Aorta (tissue), 5 donors: Measurements from ENCODE around the gene S100A4. TPM values are rescaled to one million over a fixed set of nuclear protein-coding genes. Genes with fewer than 3 reads are reported as not detected.
A peak's percentile ranks its signal among the peaks of the same experiment; 100 is the strongest.
"Not testable (repeated sequence)": the region's sequence is repeated elsewhere in the genome, so short reads cannot be mapped to it uniquely, and the experiment has no call there.

Experiments used
- ATAC-seq: fragments of 200-7000 bp; cut with Tn5 transposase; one replicate; pipeline ENCODE4 v1.9.1; 2022; ENCODE audit warnings: moderate library complexity; ENCODE audit not compliant: low FRiP score
- DNase-seq, 2 donors: peaks; one replicate each; pipeline ENCODE4 v3.0.0-alpha.2; 2020
- H3K27ac ChIP-seq, 2 donors: one replicate each; pipeline ENCODE4 v1.5.1; 2013; ENCODE audit warnings: low read length in 2 of 2, mild to moderate bottlenecking in 2 of 2, moderate library complexity in 2 of 2, control low read depth in 1 of 2, inconsistent platforms in 1 of 2, low read depth in 1 of 2
- H3K27me3 ChIP-seq, 2 donors: one replicate each; pipeline ENCODE4 v1.6.1; 2013; ENCODE audit warnings: control low read depth in 1 of 2, low read length in 1 of 2, mild to moderate bottlenecking in 1 of 2, moderate library complexity in 1 of 2; ENCODE audit not compliant: insufficient read depth in 2 of 2, control insufficient read depth in 1 of 2
- H3K36me3 ChIP-seq, 2 donors: one replicate each; pipeline ENCODE4 v1.6.1; 2013; ENCODE audit warnings: control low read depth in 1 of 2, low read length in 1 of 2, mild to moderate bottlenecking in 1 of 2; ENCODE audit not compliant: insufficient read depth in 2 of 2, control insufficient read depth in 1 of 2
- H3K4me1 ChIP-seq, 2 donors: one replicate each; pipeline ENCODE4 v1.6.1; 2013; ENCODE audit warnings: low read length in 2 of 2, control low read depth in 1 of 2, mild to moderate bottlenecking in 1 of 2, moderate library complexity in 1 of 2; ENCODE audit not compliant: insufficient read depth in 2 of 2, control insufficient read depth in 1 of 2
- H3K4me3 ChIP-seq, 2 donors: one replicate each; pipeline ENCODE4 v1.5.1; 2013; ENCODE audit warnings: low read length in 2 of 2, control low read depth in 1 of 2, mild to moderate bottlenecking in 1 of 2
- H3K9me3 ChIP-seq: one replicate; pipeline ENCODE4 v1.6.1; 2013; ENCODE audit warnings: mild to moderate bottlenecking, low read length; ENCODE audit not compliant: control insufficient read depth
- WGBS, 2 donors: extraction: QIAGEN DNeasy Blood & Tissue Kit; methylation state at CpG; one replicate each; pipeline ENCODE4 v1.1.7; 2013; 5-methylcytosine and 5-hydroxymethylcytosine counted together
- intact Hi-C, 2 donors: fragments of 100-400 bp; cut with DNase I; formaldehyde crosslinking; loops; one replicate each; pipeline versions ENCODE4 v1.14.2 to v1.15.0; 2022
- long read RNA-seq, 2 donors: library from polyadenylated mRNA; unstranded; transcript quantifications; one replicate each; pipeline ENCODE4 v2.0.0, GENCODE V29; 2020 to 2021
- polyA plus RNA-seq, 2 donors: library from polyadenylated mRNA; stranded (reverse); fragments of 200-250 nt; gene quantifications; one replicate each; pipeline ENCODE4 v1.2.3, GENCODE V29; 2013
- total RNA-seq, 2 donors: library from RNA; stranded (reverse); fragmentation: NEBNext Ultra II Directional; extraction: Animal tissue kit (Norgen Biotek cat#: 25700); gene quantifications; one replicate each; pipeline ENCODE4 v1.2.1, GENCODE V29; 2021
- donor health status: healthy with polysubstance abuse.
- donor health status: Bipolar disorder and iron deficiency.
- donor health status: DM: no; HTN: no; CAD: no.
- donor health status: DM: no; HTN: no; CAD: no.
- donor health status: DM: yes; HTN: yes; CAD: no.

Gene S100A4
- total RNA-seq = 100 to 1,000 TPM; 406 to 967 TPM
- 1,000 to 10,000 TPM; 3,369 to 4,033 TPM for polyA plus RNA-seq
- long read RNA-seq, donor 1, transcript S100A4-204 (3 exons, 600 nt) = major isoform, 25 of 29 reads
- long read RNA-seq, donor 1, partial matches to known transcripts = 0 of 29 reads
- long read RNA-seq, donor 1, other reads (novel, unspliced or antisense) = 0 of 29 reads
- long read RNA-seq, donor 2, transcript S100A4-204 (3 exons, 600 nt) = major isoform, 51 of 70 reads
- long read RNA-seq, donor 2, transcript S100A4-201 (4 exons, 566 nt) = minor isoform, 5 of 70 reads
- long read RNA-seq, donor 2, partial matches to known transcripts = 3 of 70 reads
- long read RNA-seq, donor 2, other reads (novel, unspliced or antisense) = 3 of 70 reads

DNA sequence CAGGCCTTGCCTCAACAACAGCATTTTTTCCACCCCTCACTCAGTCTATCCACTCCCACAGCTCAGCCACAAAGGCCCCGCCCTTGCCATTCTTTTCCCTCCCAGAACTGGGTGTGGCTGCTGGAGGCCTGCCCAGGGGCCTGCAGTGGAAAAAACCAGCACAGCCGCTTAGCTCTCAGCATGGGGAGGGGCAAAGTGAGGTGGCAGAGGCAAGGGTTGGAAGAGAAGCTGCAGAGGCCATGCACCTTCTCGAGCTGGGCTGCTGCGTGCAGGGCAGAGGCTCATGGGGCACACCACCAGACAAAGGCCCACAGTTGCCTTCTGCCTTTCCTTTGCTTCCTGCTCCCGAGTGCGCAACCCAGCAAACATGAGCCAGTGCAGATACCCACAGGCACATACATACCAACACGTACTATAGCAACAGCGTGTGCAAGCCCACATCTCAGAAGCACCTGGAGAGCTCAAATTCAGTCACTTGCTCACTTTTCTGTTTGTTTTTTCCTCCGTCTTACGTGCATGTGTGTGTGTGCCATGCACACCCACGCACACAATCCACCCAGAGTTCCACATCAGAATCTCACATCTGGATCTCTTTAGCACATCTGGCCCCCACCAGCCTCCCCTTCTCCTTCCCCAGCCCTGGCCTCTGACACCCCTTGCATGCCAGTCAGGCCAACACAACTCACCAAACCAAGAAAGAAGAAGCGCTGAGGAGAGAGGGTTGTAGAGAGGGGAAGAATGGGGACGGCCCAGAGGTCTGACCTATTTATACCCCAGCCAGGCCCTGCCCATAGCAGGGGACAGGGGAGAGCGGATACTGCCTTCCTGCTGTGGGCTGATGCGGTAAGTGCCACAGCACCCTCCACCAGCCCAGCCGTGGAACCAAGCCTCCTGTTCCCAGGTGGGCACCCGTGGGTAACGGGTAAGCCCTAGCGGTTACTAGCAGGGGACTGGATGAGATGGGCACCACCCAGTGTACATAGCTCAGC is at the start of gene S100A4:
TSS of gene S100A4 (minus strand) at position 740 of the 989 bp plus-strand sequence. CDS start 1,012 bp downstream, outside the sequence.
- peak; percentile 97 to 98 for DNase-seq
- Histone ChIP-seq H3K36me3 (peaks cover 0 to 4% of the 10 kb centered on the region in 2 donors), H3K4me3 (peak within 1 kb of the TSS; percentile 42 to 64), H3K27ac (peak within 1 kb of the TSS; percentile 14 to 77), H3K4me1 (no peaks in the 10 kb centered on the region), H3K9me3 (no peaks in the 10 kb centered on the region), H3K27me3 (no peaks in the 10 kb centered on the region)
- intact Hi-C loops = no loop called here
- peak; percentile 93 for ATAC-seq
- 6 to 7% methylated on average over 19 of the region's 19 CpGs for whole genome bisulfite sequencing, 2 donors

DNA sequence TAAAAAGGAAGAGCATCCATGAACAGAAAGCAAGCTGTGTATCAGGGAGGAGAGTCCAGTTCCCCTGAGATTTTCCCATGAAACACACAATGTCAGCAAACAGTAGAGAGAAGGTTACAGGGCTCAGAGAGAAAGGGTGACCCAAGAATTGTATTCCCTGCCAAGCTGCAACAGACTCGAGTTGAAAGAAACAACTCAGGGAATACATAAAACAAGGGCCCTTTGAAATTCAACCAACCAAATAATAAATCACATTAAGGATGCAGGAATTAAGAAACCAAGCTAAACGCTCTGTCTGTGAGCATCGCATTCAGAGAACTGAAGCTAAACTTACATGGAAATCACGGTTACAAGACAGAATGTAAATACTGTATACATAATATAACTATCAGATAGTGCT is 47.1 kb upstream of the S100A4 start:
- H3K4me3 ChIP-seq = no peak overlapping the region
- H3K36me3 ChIP-seq = peaks cover 0 to 2% of the 10 kb centered on the region in 2 donors
- intact Hi-C loops = no loop called here
- H3K4me1 ChIP-seq = no peaks in the 10 kb centered on the region
- H3K27me3 ChIP-seq = no peaks in the 10 kb centered on the region
- WGBS, 2 donors = 27 to 39% methylated on average over 4 of the region's 4 CpGs
- H3K27ac ChIP-seq = no peak overlapping the region
- DNase-seq = no peak
- no peak for ATAC-seq
- no peaks in the 10 kb centered on the region for H3K9me3 ChIP-seq

DNA sequence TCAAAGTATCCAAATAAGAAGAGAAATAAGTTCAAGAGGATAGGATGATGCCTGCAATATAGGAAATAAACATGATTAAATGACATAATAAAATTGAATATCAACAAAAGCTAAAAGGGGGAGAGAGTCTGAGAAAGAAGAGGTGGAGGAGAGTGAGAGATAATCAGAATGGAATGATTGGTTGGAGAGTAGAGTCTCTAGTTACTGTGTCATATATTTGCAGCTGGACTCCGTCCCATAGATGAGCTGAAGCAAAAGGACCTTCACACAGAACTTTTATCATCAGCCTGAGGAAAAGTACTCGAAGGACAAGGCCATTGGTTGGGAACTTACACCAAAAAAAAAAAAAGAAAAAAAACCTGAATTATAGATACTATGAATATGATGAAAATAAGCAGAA is 42.9 kb upstream of the S100A4 start:
- Histone ChIP-seq H3K36me3 (no peaks in the 10 kb centered on the region), H3K27ac (no peak overlapping the region), H3K27me3 (no peaks in the 10 kb centered on the region), H3K4me1 (no peaks in the 10 kb centered on the region), H3K9me3 (no peaks in the 10 kb centered on the region), H3K4me3 (no peak overlapping the region)
- intact Hi-C loops = no loop called here
- WGBS, 2 donors = 89 to 93% methylated on average over 2 of the region's 2 CpGs
- ATAC-seq = no peak
- DNase-seq = no peak

DNA sequence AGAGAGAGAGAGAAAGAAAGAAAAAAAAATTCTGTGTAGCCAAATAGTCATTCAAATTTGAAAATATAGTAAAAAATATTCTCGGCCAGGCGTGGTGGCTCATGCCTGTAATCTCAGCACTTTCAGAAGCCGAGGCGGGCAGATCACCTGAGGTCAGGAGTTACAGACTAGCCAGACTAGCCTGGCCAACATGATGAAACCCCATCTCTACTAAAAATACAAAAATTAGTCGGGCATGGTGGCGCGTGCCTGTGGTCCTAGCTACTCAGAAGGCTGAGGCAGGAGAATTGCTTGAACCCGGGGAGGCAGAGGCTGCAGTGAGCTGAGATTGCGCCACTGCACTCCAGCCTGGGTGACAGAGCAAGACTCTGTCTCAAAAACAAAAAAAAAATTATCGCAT is 42.4 kb upstream of the S100A4 start:
- H3K36me3 ChIP-seq, DNase-seq, ATAC-seq, H3K4me3 ChIP-seq, H3K27me3 ChIP-seq, intact Hi-C loops, H3K9me3 ChIP-seq, H3K4me1 ChIP-seq, H3K27ac ChIP-seq: not testable (repeated sequence)
- WGBS, 2 donors = 94 to 97% methylated on average over 10 of the region's 10 CpGs

DNA sequence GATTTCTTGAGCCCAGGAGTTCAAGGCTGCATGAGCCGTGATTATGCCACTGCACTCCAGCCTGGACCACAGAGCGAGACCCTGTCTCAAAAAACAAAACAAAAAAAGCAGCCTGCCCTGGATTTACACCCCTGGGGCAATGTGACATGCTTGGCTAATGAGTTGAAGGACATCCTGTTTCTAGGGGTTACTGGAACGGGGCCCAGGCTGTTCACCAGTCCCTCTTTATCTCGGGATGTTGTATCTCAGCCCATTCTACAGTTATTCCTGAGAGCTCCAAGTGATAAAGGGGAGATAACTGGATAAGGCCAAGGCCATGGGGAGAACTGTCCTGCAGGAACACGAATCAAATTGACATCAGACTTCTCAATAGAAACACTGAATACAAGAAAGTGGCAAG is 41.7 kb upstream of the S100A4 start:
- Histone ChIP-seq H3K27ac (no peak overlapping the region), H3K27me3 (no peaks in the 10 kb centered on the region), H3K4me3 (no peak overlapping the region), H3K4me1 (no peaks in the 10 kb centered on the region), H3K9me3 (no peaks in the 10 kb centered on the region), H3K36me3 (no peaks in the 10 kb centered on the region)
- intact Hi-C loops = no loop called here
- 69 to 78% methylated on average over 5 of the region's 5 CpGs for WGBS, 2 donors
- DNase-seq = no peak
- no peak for ATAC-seq

DNA sequence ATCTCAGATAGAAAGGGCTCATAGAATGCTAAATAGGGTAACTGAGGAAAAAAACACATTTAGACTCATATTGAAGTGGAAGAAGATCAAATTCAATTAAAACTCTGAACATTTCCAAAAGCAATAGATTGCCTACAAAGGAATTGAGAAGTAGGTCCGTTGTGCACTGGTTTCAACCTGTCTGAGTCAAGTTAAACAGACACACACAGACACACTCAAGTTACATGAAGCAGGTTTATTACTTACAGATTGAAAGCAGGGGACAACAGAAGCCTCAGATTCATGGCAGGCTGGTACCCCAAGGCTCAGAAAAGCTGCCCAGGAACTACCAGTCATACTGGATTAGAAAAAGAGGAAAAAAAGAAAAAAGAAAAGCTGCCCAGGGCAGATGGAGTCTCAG is 40.7 kb upstream of the S100A4 start:
- intact Hi-C loops = no loop called here
- Histone ChIP-seq H3K4me1 (no peaks in the 10 kb centered on the region), H3K27ac (no peak overlapping the region), H3K4me3 (no peak overlapping the region), H3K36me3 (no peaks in the 10 kb centered on the region), H3K9me3 (no peaks in the 10 kb centered on the region), H3K27me3 (no peaks in the 10 kb centered on the region)
- DNase-seq (no peak), ATAC-seq (no peak)
- WGBS, 2 donors = 65 to 70% methylated on average over 1 of the region's 1 CpG

DNA sequence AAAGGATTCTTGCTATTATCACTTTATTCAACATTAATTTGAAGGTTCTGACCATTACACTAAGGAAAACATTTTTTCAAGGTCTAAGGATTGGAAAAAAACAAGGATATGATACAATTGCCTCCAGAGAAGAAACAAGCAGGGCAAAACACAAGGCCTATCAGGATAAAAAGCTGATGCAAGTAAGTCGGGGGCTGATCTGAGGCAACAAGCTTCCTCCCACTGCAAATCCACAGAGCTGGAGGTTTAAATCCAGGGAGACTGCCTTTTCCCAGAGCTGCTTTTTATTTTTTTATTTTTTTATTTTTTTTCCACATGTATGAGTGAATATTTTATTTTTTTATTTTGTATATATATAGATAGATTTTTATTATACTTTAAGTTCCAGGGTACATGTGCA is 39.4 kb upstream of the S100A4 start:
- DNase-seq = no peak
- no peak for ATAC-seq
- intact Hi-C loops = no loop called here
- H3K9me3 ChIP-seq = no peaks in the 10 kb centered on the region
- H3K36me3 ChIP-seq = no peaks in the 10 kb centered on the region
- no peaks in the 10 kb centered on the region for H3K4me1 ChIP-seq
- WGBS, 2 donors = 93% methylated on average over 1 of the region's 1 CpG
- no peak overlapping the region for H3K27ac ChIP-seq
- no peaks in the 10 kb centered on the region for H3K27me3 ChIP-seq
- H3K4me3 ChIP-seq = no peak overlapping the region

DNA sequence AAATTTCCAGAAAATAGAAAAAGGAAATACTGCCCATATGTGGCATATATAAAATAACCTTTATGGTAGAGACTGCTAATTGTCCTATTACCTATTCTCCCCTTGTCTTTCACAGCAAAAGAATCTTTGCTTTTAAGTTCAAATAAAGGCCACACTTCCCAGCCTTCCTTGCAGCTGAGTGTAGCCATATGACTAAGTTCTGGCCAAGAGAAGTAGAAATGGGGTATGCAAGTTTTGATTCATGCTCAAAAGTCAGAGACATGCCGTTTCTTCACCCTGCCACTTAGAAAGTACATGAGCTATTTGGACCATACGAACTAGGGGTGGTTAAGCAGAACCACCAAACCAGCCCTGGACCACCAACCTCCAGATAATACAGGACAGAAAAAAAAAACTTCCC is 38.4 kb upstream of the S100A4 start:
- Histone ChIP-seq H3K4me1 (no peaks in the 10 kb centered on the region), H3K27ac (no peak overlapping the region), H3K9me3 (no peaks in the 10 kb centered on the region), H3K4me3 (no peak overlapping the region), H3K36me3 (no peaks in the 10 kb centered on the region), H3K27me3 (no peaks in the 10 kb centered on the region)
- ATAC-seq (no peak), DNase-seq (no peak)
- WGBS, 2 donors = 65 to 73% methylated on average over 2 of the region's 2 CpGs
- intact Hi-C loops = no loop called here
